Motor neuron (in vitro differentiated cells): ENCODE data around the gene PRKN. TPM values are rescaled to one million over a fixed set of nuclear protein-coding genes. Genes with fewer than 3 reads are reported as not detected.

Experiments used
- ATAC-seq, 8 experiments: fragments of 200-7000 bp; cut with Tn5 transposase; replicated peaks in 6 of 8; 2 replicates each; pipeline ENCODE4 v1.8.0; 2021; ENCODE audit warnings: mild to moderate bottlenecking in 8 of 8, moderate library complexity in 8 of 8
- H3K27ac ChIP-seq, 2 donors: fragments of 250-450 bp; sonication (Bioruptor Pico); 2 replicates each; pipeline ENCODE4 v1.9.0; 2021; ENCODE audit warnings: antibody characterized with exemption in 2 of 2, mild to moderate bottlenecking in 2 of 2, moderate library complexity in 1 of 2
- H3K4me1 ChIP-seq, 2 donors: fragments of 250-450 bp; sonication (Bioruptor Pico); replicated peaks in 1 of 2; 2 replicates each; pipeline ENCODE4 v1.6.1; 2021; ENCODE audit warnings: antibody characterized with exemption in 2 of 2, mild to moderate bottlenecking in 2 of 2, moderate library complexity in 1 of 2
- H3K4me3 ChIP-seq, 5 donors: fragments of 250-450 bp; sonication (Bioruptor Pico); 2 replicates each; pipeline ENCODE4 v1.9.0; 2021; ENCODE audit warnings: antibody characterized with exemption in 5 of 5, mild to moderate bottlenecking in 5 of 5, moderate library complexity in 4 of 5
- WGBS, 10 experiments: fragments of 450-650 bp; shearing (Covaris generic); methylation state at CpG; one replicate each; pipeline ENCODE4 v1.0.0; 2022; 5-methylcytosine and 5-hydroxymethylcytosine counted together
- in situ Hi-C, 9 experiments: fragments of 400-800 bp; cut with MboI; loops; one replicate each; pipeline ENCODE4 v1.15.0; 2021; ENCODE audit warnings: low sequenced_read_pairs in 9 of 9, low pct_unique_long_range_greater_than_20kb in 2 of 9; ENCODE audit not compliant: unreplicated experiment in 9 of 9
- total RNA-seq, 8 experiments: library from RNA; unstranded; fragments of 300-600 nt; gene quantifications; 2 replicates each; pipeline versions ENCODE4 v1.2.3 to v1.2.4, GENCODE V29; 2022

The PRKN gene
- total RNA-seq, 8 experiments from 2014 or later, result 0.71 to 8.1 (median 2.9) TPM

GRCh38 chr6:162728197-162728596 is 631 bp upstream of the PRKN start:
- Histone ChIP-seq H3K4me3 (peak overlapping the region; percentile 10 to 93 (median 84)), H3K27ac (peak overlapping the region in 1 of 2 donors; percentile 47), H3K4me1 (peaks cover 13 to 16% of the 10 kb centered on the region in 2 donors)
- 0 to 73% (median 55%) methylated on average over 1 to 6 of the region's 7 CpGs; no CpG with 5 or more reads in 3 of the 10 experiments for WGBS, 10 experiments
- in situ Hi-C loops, result no loop called here
- no peak for ATAC-seq

GRCh38 chr6:162726947-162727321 is 632 bp downstream of the PRKN start:
- Histone ChIP-seq H3K4me3 (peak overlapping the region; percentile 68 to 93 (median 84)), H3K4me1 (peaks cover 13 to 20% of the 10 kb centered on the region in 2 donors), H3K27ac (peak overlapping the region in 1 of 2 donors; percentile 39)
- in situ Hi-C loops, result no loop called here
- peak in 1 of 8 experiments; percentile 3 for ATAC-seq
- 0 to 58% (median 28%) methylated on average over 1 to 5 of the region's 13 CpGs; no CpG with 5 or more reads in 3 of the 10 experiments for WGBS, 10 experiments

GRCh38 chr6:162722633-162723032 is 4.9 kb downstream of the PRKN start:
- in situ Hi-C loops, result no loop called here
- WGBS, 10 experiments, result 10 to 80% (median 62%) methylated on average over 1 of the region's 1 CpG
- H3K4me3 ChIP-seq, result no peak overlapping the region
- no peak for ATAC-seq
- peaks cover 6 to 8% of the 10 kb centered on the region in 2 donors for H3K4me1 ChIP-seq
- H3K27ac ChIP-seq, result no peak overlapping the region

GRCh38 chr6:162722226-162722625 is 5.3 kb downstream of the PRKN start:
- in situ Hi-C loops, result no loop called here
- 35 to 100% (median 60%) methylated on average over 1 to 2 of the region's 2 CpGs for WGBS, 10 experiments
- Histone ChIP-seq H3K4me3 (no peak overlapping the region), H3K27ac (no peak overlapping the region), H3K4me1 (peaks cover 6 to 8% of the 10 kb centered on the region in 2 donors)
- no peak for ATAC-seq

- in situ Hi-C loops, result no loop called here
- Histone ChIP-seq H3K27ac (no peak overlapping the region), H3K4me1 (peaks cover under 1 to 5% of the 10 kb centered on the region in 2 donors), H3K4me3 (no peak overlapping the region)
- WGBS, 10 experiments, result 67 to 100% (median 100%) methylated on average over 1 of the region's 2 CpGs; no CpG with 5 or more reads in 3 of the 10 experiments
- ATAC-seq, result no peak
Measured at GRCh38 chr6:162721404-162721687, 6.2 kb downstream of the PRKN start.

- no peak for ATAC-seq
- Histone ChIP-seq H3K4me1 (peaks cover 4 to 11% of the 10 kb centered on the region in 2 donors), H3K27ac (no peak overlapping the region), H3K4me3 (no peak overlapping the region)
- 43 to 100% (median 100%) methylated on average over 1 of the region's 1 CpG; no CpG with 5 or more reads in 5 of the 10 experiments for WGBS, 10 experiments
- in situ Hi-C loops, result no loop called here
Measured at GRCh38 chr6:162719528-162719927, 8.0 kb downstream of the PRKN start.

- in situ Hi-C loops, result no loop called here
Measured at GRCh38 chr6:162715601-162716000, 12.0 kb downstream of the PRKN start.

GRCh38 chr6:162713974-162714780 is 13.4 kb downstream of the PRKN start:
- 47 to 80% (median 63%) methylated on average over 3 to 13 of the region's 13 CpGs for WGBS, 10 experiments
- H3K4me1 ChIP-seq, result peaks cover 12 to 17% of the 10 kb centered on the region in 2 donors
- H3K27ac ChIP-seq, result no peak overlapping the region
- no peak overlapping the region for H3K4me3 ChIP-seq
- in situ Hi-C loops, result no loop called here
- ATAC-seq, result peak in 5 of 8 experiments; percentile 46 to 74 (median 65)

More at GRCh38 chr6:162715601-162716000, 12.0 kb downstream of the PRKN start:
- WGBS, 10 experiments, result 67 to 100% (median 91%) methylated on average over 1 to 6 of the region's 6 CpGs
- Histone ChIP-seq H3K4me3 (no peak overlapping the region), H3K27ac (no peak overlapping the region), H3K4me1 (peaks cover 12 to 17% of the 10 kb centered on the region in 2 donors)
- no peak for ATAC-seq

GRCh38 chr6:162712694-162713093 is 14.9 kb downstream of the PRKN start:
- 71 to 100% (median 90%) methylated on average over 1 to 2 of the region's 2 CpGs; no CpG with 5 or more reads in 3 of the 10 experiments for WGBS, 10 experiments
- Histone ChIP-seq H3K4me1 (peaks cover 12 to 17% of the 10 kb centered on the region in 2 donors), H3K4me3 (no peak overlapping the region), H3K27ac (no peak overlapping the region)
- no peak for ATAC-seq
- in situ Hi-C loops, result no loop called here

GRCh38 chr6:162711376-162711775 is 16.2 kb downstream of the PRKN start:
- H3K4me3 ChIP-seq, result no peak overlapping the region
- no peak overlapping the region for H3K27ac ChIP-seq
- peaks cover 15 to 17% of the 10 kb centered on the region in 2 donors for H3K4me1 ChIP-seq
- no peak for ATAC-seq
- in situ Hi-C loops, result no loop called here
- WGBS, 10 experiments, result 43 to 100% (median 75%) methylated on average over 1 to 3 of the region's 4 CpGs; no CpG with 5 or more reads in 3 of the 10 experiments

GRCh38 chr6:162710936-162711335 is 16.6 kb downstream of the PRKN start:
- no peak for ATAC-seq
- Histone ChIP-seq H3K27ac (no peak overlapping the region), H3K4me3 (no peak overlapping the region), H3K4me1 (peaks cover 17% of the 10 kb centered on the region in 2 donors)
- in situ Hi-C loops, result no loop called here
- WGBS, 10 experiments, result 0 to 100% (median 80%) methylated on average over 1 to 2 of the region's 2 CpGs; no CpG with 5 or more reads in 6 of the 10 experiments

- peak in 3 of 8 experiments; percentile 25 to 83 (median 48) for ATAC-seq
- Histone ChIP-seq H3K27ac (no peak overlapping the region), H3K4me1 (peaks cover 17% of the 10 kb centered on the region in 2 donors), H3K4me3 (no peak overlapping the region)
- 20 to 100% (median 100%) methylated on average over 1 of the region's 1 CpG; no CpG with 5 or more reads in 5 of the 10 experiments for WGBS, 10 experiments
- in situ Hi-C loops, result no loop called here
Measured at GRCh38 chr6:162710419-162710818, 17.1 kb downstream of the PRKN start.

- Histone ChIP-seq H3K4me1 (peaks cover 11 to 13% of the 10 kb centered on the region in 2 donors), H3K4me3 (no peak overlapping the region), H3K27ac (no peak overlapping the region)
- no peak for ATAC-seq
- WGBS, 10 experiments, result 54 to 94% (median 87%) methylated on average over 2 to 4 of the region's 4 CpGs; no CpG with 5 or more reads in 4 of the 10 experiments
- in situ Hi-C loops, result no loop called here
Measured at GRCh38 chr6:162709431-162709830, 18.1 kb downstream of the PRKN start.
